Upper lobe of left lung (tissue), 6 donors: ENCODE measurements around the gene RAB3D. TPM values are rescaled to one million over a fixed set of nuclear protein-coding genes. Genes with fewer than 3 reads are reported as not detected.
A peak's percentile ranks its signal among the peaks of the same experiment; 100 is the strongest.

Experiments used
- ATAC-seq, 2 donors: fragments of 200-7000 bp; cut with Tn5 transposase; one replicate each; pipeline ENCODE4 v1.9.1; 2022; ENCODE audit warnings: mild to moderate bottlenecking in 2 of 2, moderate library complexity in 2 of 2; ENCODE audit not compliant: low FRiP score in 2 of 2
- DNase-seq, 2 donors: peaks; one replicate each; pipeline ENCODE4 v3.0.0-alpha.2; 2019 to 2020
- H3K27ac ChIP-seq, 4 donors: fragments of 200-600 bp; sonication (generic); one replicate each; pipeline ENCODE4 v1.5.1; 2016 to 2019
- H3K27me3 ChIP-seq, 4 donors: fragments of 200-600 bp; sonication (generic); one replicate each; pipeline ENCODE4 v1.5.1; 2017 to 2019
- H3K36me3 ChIP-seq, 4 donors: fragments of 200-600 bp; sonication (generic); one replicate each; pipeline ENCODE4 v1.5.1; 2016 to 2019
- H3K4me1 ChIP-seq, 4 donors: fragments of 200-600 bp; sonication (generic); one replicate each; pipeline ENCODE4 v1.5.1; 2018 to 2019
- H3K4me3 ChIP-seq, 4 donors: fragments of 200-600 bp; sonication (generic); one replicate each; pipeline ENCODE4 v1.5.1; 2017 to 2019; ENCODE audit warnings: mild to moderate bottlenecking in 2 of 4, moderate library complexity in 1 of 4
- H3K9me3 ChIP-seq, 4 donors: fragments of 200-600 bp; sonication (generic); one replicate each; pipeline ENCODE4 v1.5.1; 2018 to 2019
- EP300 ChIP-seq, 4 donors: sonication (generic); formaldehyde crosslinking; IDR thresholded peaks; one replicate each; pipeline ENCODE4 v1.5.1; 2017; ENCODE audit warnings: antibody characterized with exemption in 4 of 4, control low read depth in 2 of 4
- POLR2A ChIP-seq, 4 donors: fragments of 450-650 bp; IDR thresholded peaks; one replicate each; pipeline ENCODE4 v1.5.1; 2016 to 2017; ENCODE audit warnings: antibody characterized with exemption in 4 of 4, mild to moderate bottlenecking in 2 of 4
- POLR2AphosphoS5 ChIP-seq, 2 donors: sonication (generic); formaldehyde crosslinking; IDR thresholded peaks; one replicate each; pipeline ENCODE4 v1.5.1; 2017; ENCODE audit warnings: antibody characterized with exemption in 2 of 2
- WGBS, 2 donors: methylation state at CpG; one replicate each; pipeline ENCODE4 v1.1.5; 2017 to 2018; 5-methylcytosine and 5-hydroxymethylcytosine counted together
- total RNA-seq, 6 donors: library from RNA; depleted of rRNA in 4 of 6; stranded (reverse); fragments of >200 nt in 4 of 6; gene quantifications; one replicate each; pipeline versions ENCODE4 v1.1.0 to v1.2.1, GENCODE V29; 2016 to 2021
- TF ChIP-seq, protein P1 (sequence below), 6 experiments: fragments of 450-650 bp in 4 of 6; fragments of 200-600 bp in 2 of 6; sonication (generic) in 2 of 6; IDR thresholded peaks; one replicate each; pipeline ENCODE4 v1.5.1; 2016 to 2019; ENCODE audit warnings: antibody characterized with exemption in 6 of 6
- donor health status: DM: no; HTN: no; CAD: no; lungs with moderate emphysema.
- donor health status: DM: no; HTN: yes; CAD: no; lungs with severe emphysema.

The RAB3D gene
- total RNA-seq, 6 donors from 2014 or later = 22.6 to 59.2 (median 30.7) TPM

DNA sequence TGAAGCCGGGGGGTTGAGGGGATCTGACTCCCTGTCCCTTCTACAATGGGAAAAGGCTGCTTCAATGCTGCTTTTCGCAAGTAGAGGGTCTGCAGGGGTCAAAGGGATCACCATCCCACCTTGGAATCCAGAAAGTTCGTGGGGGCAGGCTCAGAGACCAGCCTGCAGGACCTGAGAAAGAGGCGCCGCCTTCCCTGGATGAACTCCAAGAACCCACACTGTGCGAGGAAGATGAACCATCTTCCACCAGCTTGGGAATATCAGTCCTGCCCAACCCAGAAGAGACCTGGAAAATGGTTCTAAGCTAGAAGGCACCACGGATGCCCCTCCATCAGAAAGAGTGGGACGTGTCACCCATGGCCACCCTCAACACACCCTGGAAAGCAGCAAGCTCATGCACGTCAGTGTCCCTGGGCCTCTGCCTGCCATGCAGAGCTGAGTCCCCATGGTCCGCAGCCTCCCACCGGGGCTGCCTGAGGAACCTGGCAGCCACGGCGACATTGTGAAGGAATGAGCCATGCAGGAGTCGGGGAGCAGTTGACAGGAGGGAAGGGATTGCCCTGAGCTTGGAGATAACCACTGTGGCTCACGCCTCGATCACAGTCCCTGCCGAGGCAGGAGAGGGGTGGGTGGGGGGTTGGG, 14.6 kb downstream of the RAB3D start:
- WGBS, 2 donors = 71 to 72% methylated on average over 7 to 17 of the region's 17 CpGs
- no peaks in the 10 kb centered on the region for H3K9me3 ChIP-seq
- H3K4me3 ChIP-seq = no peak overlapping the region
- no peaks in the 10 kb centered on the region for H3K27me3 ChIP-seq
- TF ChIP-seq EP300 (IDR thresholded peaks at IDR 0.05) = no peak
- TF ChIP-seq, protein P1, sequence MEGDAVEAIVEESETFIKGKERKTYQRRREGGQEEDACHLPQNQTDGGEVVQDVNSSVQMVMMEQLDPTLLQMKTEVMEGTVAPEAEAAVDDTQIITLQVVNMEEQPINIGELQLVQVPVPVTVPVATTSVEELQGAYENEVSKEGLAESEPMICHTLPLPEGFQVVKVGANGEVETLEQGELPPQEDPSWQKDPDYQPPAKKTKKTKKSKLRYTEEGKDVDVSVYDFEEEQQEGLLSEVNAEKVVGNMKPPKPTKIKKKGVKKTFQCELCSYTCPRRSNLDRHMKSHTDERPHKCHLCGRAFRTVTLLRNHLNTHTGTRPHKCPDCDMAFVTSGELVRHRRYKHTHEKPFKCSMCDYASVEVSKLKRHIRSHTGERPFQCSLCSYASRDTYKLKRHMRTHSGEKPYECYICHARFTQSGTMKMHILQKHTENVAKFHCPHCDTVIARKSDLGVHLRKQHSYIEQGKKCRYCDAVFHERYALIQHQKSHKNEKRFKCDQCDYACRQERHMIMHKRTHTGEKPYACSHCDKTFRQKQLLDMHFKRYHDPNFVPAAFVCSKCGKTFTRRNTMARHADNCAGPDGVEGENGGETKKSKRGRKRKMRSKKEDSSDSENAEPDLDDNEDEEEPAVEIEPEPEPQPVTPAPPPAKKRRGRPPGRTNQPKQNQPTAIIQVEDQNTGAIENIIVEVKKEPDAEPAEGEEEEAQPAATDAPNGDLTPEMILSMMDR (IDR thresholded peaks at IDR 0.05) = no peak
- TF ChIP-seq POLR2A (IDR thresholded peaks at IDR 0.05) = no peak
- no peak for TF ChIP-seq POLR2AphosphoS5 (IDR thresholded peaks at IDR 0.05)
- H3K36me3 ChIP-seq = peaks cover 0 to 48% (median 27%) of the 10 kb centered on the region in 4 donors
- peak in 1 of 2 donors; percentile 2 for ATAC-seq
- H3K4me1 ChIP-seq = peaks cover 25 to 43% (median 42%) of the 10 kb centered on the region in 4 donors
- peak in 1 of 2 donors; percentile 49 for DNase-seq
- peak overlapping the region; percentile 62 to 91 (median 82) for H3K27ac ChIP-seq

- H3K4me1 ChIP-seq = peaks cover 25 to 43% (median 42%) of the 10 kb centered on the region in 4 donors
- peak overlapping the region; percentile 62 to 91 (median 82) for H3K27ac ChIP-seq
- no peaks in the 10 kb centered on the region for H3K9me3 ChIP-seq
- ATAC-seq (peak; percentile 87 to 90), DNase-seq (peak in 1 of 2 donors; percentile 92)
- no peak for TF ChIP-seq POLR2A (IDR thresholded peaks at IDR 0.05)
- peak; percentile 79 to 94 for TF ChIP-seq POLR2AphosphoS5 (IDR thresholded peaks at IDR 0.05)
- peak in 1 of 4 donors; percentile 36 for TF ChIP-seq EP300 (IDR thresholded peaks at IDR 0.05)
- TF ChIP-seq, protein P1 (IDR thresholded peaks at IDR 0.05) = no peak
- H3K4me3 ChIP-seq = peak overlapping the region in 1 of 4 donors; percentile 10
- no peaks in the 10 kb centered on the region for H3K27me3 ChIP-seq
- H3K36me3 ChIP-seq = peaks cover 0 to 41% (median 22%) of the 10 kb centered on the region in 4 donors
- WGBS, 2 donors = 5 to 16% methylated on average over 9 to 10 of the region's 10 CpGs
Measured at GRCh38 chr19:11324079-11324661, 15.3 kb downstream of the RAB3D start.

- Histone ChIP-seq H3K4me1 (peaks cover 25 to 45% (median 43%) of the 10 kb centered on the region in 4 donors), H3K27ac (peak overlapping the region; percentile 62 to 91 (median 82)), H3K9me3 (no peaks in the 10 kb centered on the region), H3K4me3 (no peak overlapping the region), H3K27me3 (no peaks in the 10 kb centered on the region), H3K36me3 (peaks cover 0 to 36% (median 19%) of the 10 kb centered on the region in 4 donors)
- WGBS, 2 donors = 32 to 35% methylated on average over 5 of the region's 5 CpGs
- DNase-seq (no peak), ATAC-seq (peak in 1 of 2 donors; percentile 3)
- TF ChIP-seq POLR2A (IDR thresholded peaks at IDR 0.05) (no peak), EP300 (IDR thresholded peaks at IDR 0.05) (no peak), POLR2AphosphoS5 (IDR thresholded peaks at IDR 0.05) (no peak)
- TF ChIP-seq, protein P1 (IDR thresholded peaks at IDR 0.05) = no peak
Measured at GRCh38 chr19:11323601-11324078, 15.8 kb downstream of the RAB3D start.

DNA sequence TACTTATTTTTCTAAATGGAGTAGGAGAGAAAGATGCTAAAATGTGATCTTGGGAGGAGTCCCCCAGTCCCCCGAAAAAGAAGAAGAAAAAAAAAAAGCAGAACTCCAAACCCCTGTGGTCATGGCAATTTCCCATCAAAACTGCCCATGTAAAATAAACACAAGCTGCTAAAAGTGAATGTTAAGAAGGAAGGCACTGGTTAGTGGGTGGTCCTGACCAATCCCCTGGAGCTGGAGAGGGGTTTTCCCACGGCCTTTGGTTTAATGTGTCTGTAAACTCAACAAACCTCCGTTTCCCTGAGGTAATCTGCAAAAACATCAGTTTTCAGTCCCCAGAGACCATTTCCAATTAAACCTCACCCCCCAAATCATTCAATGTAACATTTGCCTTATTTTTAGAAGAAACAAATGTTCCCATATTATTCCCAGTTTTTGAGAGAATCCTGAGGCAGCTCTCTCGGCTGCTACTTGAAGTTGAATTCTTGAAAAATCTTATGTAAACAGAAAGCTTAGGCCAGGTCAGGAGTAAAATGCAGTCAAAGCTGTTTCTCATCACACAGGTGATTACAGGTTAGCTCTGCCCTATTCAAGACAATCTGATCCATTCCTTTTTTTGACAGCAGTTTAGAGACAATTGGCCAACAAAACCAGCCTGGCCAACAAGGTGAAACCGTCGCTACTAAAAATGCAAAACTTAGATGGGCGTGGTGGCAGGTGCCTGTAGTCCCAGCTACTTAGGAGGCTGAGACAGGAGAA, 17.0 kb downstream of the RAB3D start:
- peaks cover 25 to 55% (median 51%) of the 10 kb centered on the region in 4 donors for H3K4me1 ChIP-seq
- ATAC-seq (no peak), DNase-seq (no peak)
- no peak for TF ChIP-seq EP300 (IDR thresholded peaks at IDR 0.05)
- no peak for TF ChIP-seq POLR2AphosphoS5 (IDR thresholded peaks at IDR 0.05)
- TF ChIP-seq, protein P1 (IDR thresholded peaks at IDR 0.05) = no peak
- TF ChIP-seq POLR2A (IDR thresholded peaks at IDR 0.05) = no peak
- no peak overlapping the region for H3K4me3 ChIP-seq
- peak overlapping the region; percentile 62 to 91 (median 82) for H3K27ac ChIP-seq
- peaks cover 0 to 27% (median 13%) of the 10 kb centered on the region in 4 donors for H3K36me3 ChIP-seq
- H3K27me3 ChIP-seq = no peaks in the 10 kb centered on the region
- WGBS, 2 donors = 29 to 52% methylated on average over 7 of the region's 7 CpGs
- no peaks in the 10 kb centered on the region for H3K9me3 ChIP-seq
